NB4 (cell line): ENCODE results near the gene DYNLRB2.

Experiments
- CTCF ChIP-seq: IDR thresholded peaks from one replicate; pipeline ENCODE4 v1.5.1; 2012; ENCODE audit warnings: low read depth, low read length
- MAX ChIP-seq: IDR thresholded peaks from 2 replicates; pipeline ENCODE4 v1.6.1; 2011; ENCODE audit warnings: low read depth, low read length
- POLR2A ChIP-seq: IDR thresholded peaks from 2 replicates; pipeline ENCODE4 v1.6.1; 2011; ENCODE audit warnings: mild to moderate bottlenecking; ENCODE audit not compliant: insufficient read length; ENCODE audit errors: extremely low read depth

- TF ChIP-seq CTCF (no peak), MAX (no peak), POLR2A (no peak)
Observed at GRCh38 chr16:80503107-80503506, 37.7 kb upstream of the DYNLRB2 start.
